Sciatic nerve (tissue), 2 donors: ENCODE results near the gene MTPN. TPM values are rescaled to one million over a fixed set of nuclear protein-coding genes. Genes with fewer than 3 reads are reported as not detected.
A peak's percentile ranks its signal among the peaks of the same experiment; 100 is the strongest.

ENCODE experiments used
- ATAC-seq: fragments of 200-7000 bp; cut with Tn5 transposase; one replicate; pipeline ENCODE4 v1.9.1; 2020; ENCODE audit warnings: mild to moderate bottlenecking, moderate library complexity
- DNase-seq: peaks from one replicate; pipeline ENCODE4 v3.0.0-alpha.2; 2020; ENCODE audit warnings: low spot score
- intact Hi-C: fragments of 100-400 bp; cut with DNase I; formaldehyde crosslinking; loops from one replicate; pipeline ENCODE4 v1.14.2; 2022
- total RNA-seq: library from RNA; stranded (reverse); fragmentation: NEBNext Ultra II Directional; extraction: Animal tissue kit (Norgen Biotek cat#: 25700); gene quantifications from one replicate; pipeline ENCODE4 v1.2.1, GENCODE V29; 2021
- donor health status: DM: no; HTN: no; CAD: no.
- donor health status: DM: no; HTN: no; CAD: no.

MTPN gene
- total RNA-seq, 1 donor from 2014 or later: 114 TPM

- no peak for ATAC-seq
Observed at GRCh38 chr7:135991906-135992305, 14.7 kb upstream of the MTPN start.

GRCh38 chr7:135991322-135991721 is 14.2 kb upstream of the MTPN start:
- intact Hi-C loops: no loop called here
- no peak for DNase-seq
- no peak for ATAC-seq

More at GRCh38 chr7:135991906-135992305, 14.7 kb upstream of the MTPN start:
- intact Hi-C loops: no loop called here
- no peak for DNase-seq

- intact Hi-C loops: no loop called here
- ATAC-seq (no peak), DNase-seq (no peak)
Observed at GRCh38 chr7:135990258-135990657, 13.1 kb upstream of the MTPN start.

- DNase-seq (no peak), ATAC-seq (no peak)
- intact Hi-C loops: no loop called here
Observed at GRCh38 chr7:135981958-135982646, 4.9 kb upstream of the MTPN start.

GRCh38 chr7:135980665-135981180 is 3.6 kb upstream of the MTPN start:
- no peak for ATAC-seq
- DNase-seq: no peak
- intact Hi-C loops: no loop called here

GRCh38 chr7:135980012-135980551 is 2.9 kb upstream of the MTPN start:
- no peak for DNase-seq
- ATAC-seq: no peak
- intact Hi-C loops: no loop called here

- intact Hi-C loops: no loop called here
- no peak for ATAC-seq
Observed at GRCh38 chr7:135979471-135980011, 2.4 kb upstream of the MTPN start.

GRCh38 chr7:135978624-135979023 is 1.5 kb upstream of the MTPN start:
- ATAC-seq: no peak
- no peak for DNase-seq
- intact Hi-C loops: no loop called here

More at GRCh38 chr7:135979471-135980011, 2.4 kb upstream of the MTPN start:
- no peak for DNase-seq

GRCh38 chr7:135977742-135978066 is 545 bp upstream of the MTPN start:
- no peak for ATAC-seq
- no peak for DNase-seq

GRCh38 chr7:135976312-135977006 is 700 bp downstream of the MTPN start:
- DNase-seq: no peak
- intact Hi-C loops: no loop called here
- ATAC-seq: peak; percentile 4

More at GRCh38 chr7:135977742-135978066, 545 bp upstream of the MTPN start:
- intact Hi-C loops: no loop called here

GRCh38 chr7:135975166-135975565 is 2.0 kb downstream of the MTPN start:
- intact Hi-C loops: no loop called here
- no peak for ATAC-seq
- no peak for DNase-seq

GRCh38 chr7:135974667-135975066 is 2.5 kb downstream of the MTPN start:
- DNase-seq (no peak), ATAC-seq (no peak)
- intact Hi-C loops: no loop called here

GRCh38 chr7:135971366-135971725 is 5.8 kb downstream of the MTPN start:
- ATAC-seq: no peak
- intact Hi-C loops: no loop called here
- DNase-seq: no peak

GRCh38 chr7:135970682-135971365 is 6.3 kb downstream of the MTPN start:
- DNase-seq (no peak), ATAC-seq (no peak)
- intact Hi-C loops: no loop called here

GRCh38 chr7:135970045-135970444 is 7.1 kb downstream of the MTPN start:
- intact Hi-C loops: no loop called here
- DNase-seq: no peak
- no peak for ATAC-seq

GRCh38 chr7:135966341-135967043 is 10.7 kb downstream of the MTPN start:
- intact Hi-C loops: no loop called here
- DNase-seq (no peak), ATAC-seq (no peak)

- DNase-seq (no peak), ATAC-seq (no peak)
- intact Hi-C loops: no loop called here
Observed at GRCh38 chr7:135965602-135966001, 11.6 kb downstream of the MTPN start.

GRCh38 chr7:135964791-135965190 is 12.4 kb downstream of the MTPN start:
- no peak for DNase-seq
- intact Hi-C loops: no loop called here
- no peak for ATAC-seq

- intact Hi-C loops: no loop called here
- ATAC-seq (no peak), DNase-seq (no peak)
Observed at GRCh38 chr7:135964274-135964673, 12.9 kb downstream of the MTPN start.
